HG02943 (cell line): ENCODE measurements around the gene APH1A.
"Not testable (repeated sequence)": the region's sequence is repeated elsewhere in the genome, so short reads cannot be mapped to it uniquely, and the experiment has no call there.

Experiments
- ATAC-seq: cut with Tn5 transposase; IDR thresholded peaks from one replicate; pipeline ENCODE4 v1.9.1; 2021; ENCODE audit warnings: mild to moderate bottlenecking, low read depth, moderate library complexity; ENCODE audit not compliant: unreplicated experiment

Gene APH1A

DNA sequence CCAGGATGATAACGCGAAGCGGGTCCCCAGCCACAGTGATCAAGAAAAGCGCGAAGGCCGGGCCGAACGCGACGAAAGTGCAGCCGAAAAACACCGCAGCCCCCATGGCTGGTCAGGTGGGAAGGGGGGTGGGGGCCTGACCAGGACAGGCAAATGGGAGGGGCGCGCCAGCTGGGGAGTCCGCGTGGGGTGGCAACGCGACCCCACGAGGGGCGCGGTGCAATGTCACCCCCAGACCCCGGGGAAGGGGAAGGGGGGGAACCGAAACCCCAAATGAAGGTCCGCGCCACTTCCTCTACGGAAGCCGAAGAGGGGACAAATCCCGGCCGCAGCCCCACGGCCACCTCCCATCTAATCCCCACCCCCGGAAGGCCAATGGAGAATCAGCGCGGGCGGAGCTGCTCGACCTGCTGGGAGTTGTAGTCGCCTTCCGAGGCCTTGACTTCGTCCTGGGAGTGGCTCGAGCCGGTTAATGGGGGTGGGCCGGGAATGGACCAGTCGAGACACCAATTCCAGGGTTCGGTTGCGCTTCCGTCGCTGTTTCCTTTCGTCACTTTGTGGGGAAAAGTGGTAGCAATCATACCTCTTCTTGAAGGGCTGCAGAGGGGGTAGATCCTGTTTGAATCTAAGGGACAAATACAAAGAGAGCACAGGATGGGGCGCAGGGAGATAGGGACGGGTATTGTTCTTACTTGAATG is at the start of gene APH1A:
APH1A (minus strand) TSS at position 312 of the 699 bp plus-strand sequence; CDS start at position 106, 206 bp downstream.
- peak; percentile 86 for ATAC-seq

DNA sequence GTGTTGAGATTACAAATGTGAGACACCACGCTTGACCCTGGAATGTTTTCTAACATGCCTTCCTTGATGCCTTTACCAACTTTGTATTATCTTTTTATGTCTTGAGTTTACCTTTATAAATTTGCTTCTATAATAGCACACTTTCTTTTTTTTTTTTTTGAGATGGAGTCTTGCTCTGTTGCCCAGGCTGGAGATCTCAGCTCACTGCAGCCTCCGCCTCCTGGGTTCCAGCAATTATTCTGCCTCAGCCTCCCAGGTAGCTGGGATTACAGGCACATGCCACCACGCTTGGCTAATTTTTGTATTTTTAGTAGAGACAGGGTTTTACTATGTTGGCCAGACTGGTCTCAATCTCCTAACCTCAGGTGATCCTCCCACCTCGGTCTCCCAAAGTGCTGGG is 45.9 kb upstream of the APH1A start:
- not testable (repeated sequence) for ATAC-seq

DNA sequence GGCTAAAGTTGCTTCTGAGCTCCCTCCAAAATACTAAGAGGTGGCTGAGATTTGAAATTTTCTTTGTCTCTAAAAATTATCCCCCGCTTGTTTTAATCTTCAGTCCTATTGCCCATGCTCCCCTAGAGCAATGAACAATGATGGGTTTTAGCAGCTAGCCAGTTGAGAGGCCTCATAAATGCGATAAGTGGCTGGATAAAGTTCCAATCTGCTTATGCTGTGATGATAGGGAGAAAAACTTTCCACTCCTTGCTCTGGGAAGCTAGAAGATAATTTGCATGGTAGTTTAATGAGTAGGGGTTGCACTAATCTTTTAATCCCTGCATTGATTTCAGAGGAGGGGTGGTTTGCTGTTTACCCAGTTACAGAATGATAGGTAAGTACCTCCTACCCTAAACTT is 42.9 kb upstream of the APH1A start:
- ATAC-seq = no peak

DNA sequence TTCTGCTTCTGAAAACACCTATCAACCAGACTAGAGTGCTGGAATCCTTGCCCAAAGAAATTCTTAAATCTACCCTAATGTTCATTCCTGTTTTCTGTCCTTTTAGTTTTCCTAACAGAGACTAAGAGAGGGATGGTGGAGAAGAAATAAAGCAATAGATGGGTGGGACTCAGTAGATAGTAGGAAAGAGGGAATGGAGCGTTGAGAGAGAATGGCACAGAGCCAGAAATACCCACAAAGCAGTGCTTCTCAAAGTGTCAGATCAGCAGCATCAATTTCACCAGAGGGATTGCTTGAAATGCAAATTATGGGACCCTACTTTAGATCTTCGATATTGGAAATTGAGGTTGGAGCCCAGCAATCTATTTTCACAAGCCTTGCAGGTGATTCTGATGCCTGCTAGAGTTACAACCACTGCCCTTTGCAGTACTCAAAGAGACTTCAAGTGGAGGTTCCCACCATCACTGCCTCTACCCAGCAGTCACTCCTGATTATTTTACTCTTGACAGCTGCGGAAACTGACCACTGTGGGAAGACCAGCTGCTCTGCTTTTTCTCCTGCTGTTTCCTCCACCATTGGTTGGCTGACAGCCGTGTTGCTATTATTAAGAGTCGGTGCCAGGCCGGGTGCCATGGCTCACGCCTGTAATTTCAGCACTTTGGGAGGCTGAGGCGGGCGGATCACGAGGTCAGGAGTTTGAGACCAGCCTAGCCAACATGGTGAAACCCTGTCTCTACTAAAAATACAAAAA is 41.1 kb upstream of the APH1A start:
- no peak for ATAC-seq

DNA sequence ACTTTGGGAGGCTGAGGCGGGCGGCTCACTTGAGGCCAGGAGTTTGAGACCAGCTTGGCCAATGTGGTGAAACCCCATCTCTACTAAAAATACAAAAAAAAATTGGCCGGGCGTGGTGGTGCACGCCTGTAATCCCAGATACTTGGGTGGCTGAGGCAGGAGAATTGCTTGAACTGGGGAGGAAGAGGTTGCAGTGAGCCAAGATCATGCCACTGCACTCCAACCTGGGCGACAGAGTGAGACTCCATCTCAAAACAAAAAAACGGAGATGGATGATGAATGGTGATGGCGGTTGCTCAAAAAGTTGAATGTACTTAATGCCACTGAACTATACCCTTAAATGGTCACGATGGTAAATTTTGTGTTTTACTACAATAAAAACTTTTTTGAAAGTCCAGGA is 39.8 kb upstream of the APH1A start:
- ATAC-seq = not testable (repeated sequence)

DNA sequence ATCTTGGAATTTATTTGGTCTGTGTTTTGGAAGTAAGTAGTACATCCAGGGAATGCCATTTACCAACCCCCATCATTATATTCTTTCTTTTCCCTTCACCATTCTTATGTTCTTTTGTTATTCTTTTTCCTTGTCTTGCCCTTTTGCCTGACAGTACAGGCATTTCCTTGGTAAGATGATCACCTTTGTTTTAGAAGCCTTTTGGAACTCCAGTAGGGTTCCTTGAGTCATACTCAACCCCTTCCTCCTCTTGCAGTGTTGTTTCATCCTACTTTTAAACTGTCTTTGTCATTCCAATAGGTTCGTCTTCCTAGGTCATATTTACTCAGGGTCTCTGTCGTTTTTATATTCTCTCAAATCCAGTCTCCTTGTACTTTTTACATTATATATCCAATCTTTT is 34.1 kb upstream of the APH1A start:
- ATAC-seq = no peak

DNA sequence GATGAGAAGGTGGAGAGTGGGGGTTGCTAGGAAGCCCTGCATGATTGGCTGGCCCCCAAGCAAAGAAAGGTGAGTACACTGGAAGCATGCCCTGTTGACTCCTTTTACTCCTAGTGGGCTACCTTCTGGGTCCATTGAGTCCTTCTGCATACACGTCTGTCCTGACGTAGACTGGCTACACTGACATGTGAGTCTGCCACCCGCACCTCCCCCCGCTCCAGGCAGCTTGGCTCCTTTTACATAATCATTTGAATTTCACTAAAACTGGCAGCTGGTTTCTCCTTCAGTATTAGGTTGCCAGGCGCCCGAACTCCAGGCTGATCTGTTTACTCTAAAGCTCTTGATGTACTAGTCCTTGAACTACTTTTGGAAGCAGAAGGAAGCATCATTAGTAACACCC is 33.5 kb upstream of the APH1A start:
- no peak for ATAC-seq

DNA sequence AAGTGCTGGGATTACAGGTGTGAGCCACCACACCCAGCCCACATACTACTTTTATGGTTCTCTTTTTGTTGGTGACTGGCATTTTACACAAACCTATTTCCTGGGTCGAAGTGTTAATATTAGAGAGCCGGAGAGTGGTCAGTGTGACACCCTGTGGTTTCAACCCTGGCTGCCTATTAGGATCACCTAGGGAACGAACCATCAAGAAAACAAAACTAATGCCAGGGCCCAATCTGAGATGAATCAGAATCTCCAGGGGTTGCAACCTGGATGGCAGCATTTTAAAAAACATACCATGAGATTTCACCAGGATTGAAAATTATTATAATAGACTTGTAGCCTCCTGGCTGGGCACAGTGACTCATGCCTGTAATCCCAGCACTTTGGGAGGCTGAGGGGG is 30.9 kb upstream of the APH1A start:
- ATAC-seq = no peak

DNA sequence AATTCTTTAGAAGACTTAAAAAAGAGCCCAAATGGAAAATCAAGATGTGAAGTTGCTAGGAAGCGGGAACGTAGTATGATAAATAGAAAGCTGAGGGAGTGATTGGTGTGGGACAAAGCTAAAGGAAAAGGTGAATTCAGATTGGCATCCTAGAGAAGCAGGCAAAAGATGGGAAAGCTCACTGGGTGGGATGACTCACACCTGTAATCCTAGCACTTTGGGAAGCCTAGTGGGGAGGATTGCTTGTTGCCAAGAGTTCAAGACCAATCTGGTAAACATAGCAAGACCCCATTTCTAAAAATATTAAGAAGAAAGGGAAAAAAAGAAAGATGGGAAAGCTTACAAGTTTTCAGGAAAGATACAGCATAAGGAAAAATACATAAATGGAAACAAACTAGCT is 26.7 kb upstream of the APH1A start:
- no peak for ATAC-seq

DNA sequence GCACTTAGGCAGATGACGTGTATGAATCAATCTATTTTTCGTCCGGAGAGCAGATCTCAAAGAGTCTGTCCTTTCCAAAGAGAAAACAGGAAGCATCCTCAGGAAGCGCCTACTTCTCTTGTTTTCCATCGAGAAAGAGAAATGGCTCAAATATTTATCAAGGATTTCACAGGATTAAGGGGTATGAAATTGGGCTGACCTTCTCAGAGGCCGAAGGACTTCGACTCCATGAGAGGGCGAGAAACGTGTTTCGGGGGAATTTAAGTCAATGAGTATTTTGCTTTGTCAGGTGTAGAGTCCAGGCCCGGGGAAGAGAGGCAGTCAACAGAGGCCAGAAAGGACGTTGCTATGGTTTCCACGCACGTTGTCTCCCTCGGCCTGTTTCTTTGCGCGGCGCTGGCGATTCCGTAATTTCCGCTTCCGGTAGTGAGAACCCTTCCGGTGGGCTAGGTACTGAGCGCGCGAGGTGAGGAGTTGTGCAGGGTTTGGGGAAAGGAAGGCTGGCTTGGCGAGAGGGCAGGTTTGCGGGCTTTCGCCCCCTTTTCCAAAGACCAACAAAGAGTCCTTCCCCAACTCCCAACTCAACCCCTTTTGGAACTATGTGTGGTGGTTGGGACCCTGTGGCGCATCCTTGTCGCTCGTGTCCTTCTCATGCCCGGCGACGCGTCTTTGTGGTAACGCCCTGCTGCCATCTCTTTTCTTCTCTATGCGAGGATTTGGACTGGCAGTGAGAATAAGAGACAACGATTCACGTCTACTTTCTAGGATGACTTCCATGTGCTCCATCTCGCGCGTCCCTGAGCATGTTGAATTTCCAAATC is 24.8 kb upstream of the APH1A start, which contains the start of gene MRPS21:
MRPS21 (plus strand) TSS at position 429 of the 821 bp plus-strand sequence. CDS start 506 bp downstream, outside the sequence.
- peak; percentile 81 for ATAC-seq

DNA sequence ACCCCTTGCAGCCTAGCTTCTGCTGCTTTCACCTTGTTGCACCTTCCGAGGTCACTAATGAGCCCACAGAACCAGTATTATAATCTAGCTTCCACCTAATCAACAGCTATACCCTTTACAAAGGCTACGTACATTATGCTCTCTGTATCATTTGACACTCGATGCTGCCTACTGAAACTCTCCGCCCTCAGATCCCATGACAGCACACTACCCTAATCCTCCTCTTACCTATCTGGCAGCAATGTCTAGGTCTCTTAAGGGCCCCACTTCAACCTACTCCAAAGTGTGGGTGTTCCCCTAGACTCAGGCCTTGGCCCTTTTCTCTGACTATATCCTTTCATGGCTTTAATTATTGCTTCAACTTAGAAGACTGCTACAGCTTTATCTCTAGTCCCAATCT is 20.0 kb upstream of the APH1A start:
- no peak for ATAC-seq

DNA sequence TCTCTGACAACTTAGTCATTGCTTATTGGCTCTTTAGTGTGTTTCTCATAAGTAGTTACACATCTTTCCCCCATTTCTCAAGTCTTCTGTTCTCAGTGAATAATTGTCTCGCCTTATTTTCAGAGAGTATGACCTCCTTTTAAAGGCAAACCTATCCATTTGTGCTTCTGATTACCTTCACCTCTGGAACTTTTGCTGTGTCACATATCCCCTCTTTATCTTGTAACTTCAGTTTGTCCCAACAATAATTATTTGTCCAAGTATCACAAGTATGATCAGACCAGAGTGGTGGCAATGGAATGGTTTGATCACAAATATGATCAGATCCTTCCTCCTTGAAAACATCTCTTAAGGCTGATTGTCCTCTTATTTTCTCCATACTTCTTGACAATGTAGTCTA is 19.6 kb upstream of the APH1A start:
- no peak for ATAC-seq

DNA sequence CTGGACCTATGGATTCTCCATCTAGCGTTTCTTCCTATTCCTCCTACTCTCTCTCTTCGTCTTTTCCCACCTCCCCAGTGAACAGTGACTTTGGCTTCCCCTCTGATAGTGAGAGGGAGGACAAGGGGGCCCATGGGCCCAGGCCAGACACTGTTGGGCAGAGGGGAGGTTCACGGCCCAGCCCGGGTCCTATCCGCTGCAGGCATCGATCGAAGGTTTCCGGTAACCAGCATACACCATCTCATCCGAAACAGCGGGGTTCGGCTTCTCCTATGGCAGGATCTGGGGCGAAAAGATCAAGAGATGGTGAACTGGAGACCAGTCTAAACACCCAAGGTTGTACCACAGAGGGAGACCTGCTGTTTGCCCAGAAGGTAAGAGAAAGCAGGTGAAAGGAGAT is 14.4 kb upstream of the APH1A start:
- no peak for ATAC-seq

DNA sequence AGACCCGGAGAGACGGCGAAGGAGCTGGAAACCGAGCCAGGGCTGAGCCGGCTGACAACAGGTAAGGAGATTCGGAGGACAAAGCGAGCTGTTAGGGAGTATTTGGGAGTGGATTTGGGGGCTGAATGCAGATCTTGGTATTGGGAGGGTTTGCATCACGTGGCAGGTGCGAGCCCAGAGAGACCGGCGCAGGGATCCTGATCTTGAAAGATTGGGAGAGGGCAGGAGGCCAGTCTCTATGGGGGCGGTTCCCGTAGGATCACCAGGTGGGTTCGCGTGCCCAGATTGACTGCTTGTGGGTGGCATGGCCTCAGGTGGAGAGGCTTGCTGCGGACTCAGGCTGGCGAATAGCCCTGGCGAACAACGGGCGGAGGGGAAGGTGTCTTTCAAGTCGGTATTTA is 13.7 kb upstream of the APH1A start:
- no peak for ATAC-seq

DNA sequence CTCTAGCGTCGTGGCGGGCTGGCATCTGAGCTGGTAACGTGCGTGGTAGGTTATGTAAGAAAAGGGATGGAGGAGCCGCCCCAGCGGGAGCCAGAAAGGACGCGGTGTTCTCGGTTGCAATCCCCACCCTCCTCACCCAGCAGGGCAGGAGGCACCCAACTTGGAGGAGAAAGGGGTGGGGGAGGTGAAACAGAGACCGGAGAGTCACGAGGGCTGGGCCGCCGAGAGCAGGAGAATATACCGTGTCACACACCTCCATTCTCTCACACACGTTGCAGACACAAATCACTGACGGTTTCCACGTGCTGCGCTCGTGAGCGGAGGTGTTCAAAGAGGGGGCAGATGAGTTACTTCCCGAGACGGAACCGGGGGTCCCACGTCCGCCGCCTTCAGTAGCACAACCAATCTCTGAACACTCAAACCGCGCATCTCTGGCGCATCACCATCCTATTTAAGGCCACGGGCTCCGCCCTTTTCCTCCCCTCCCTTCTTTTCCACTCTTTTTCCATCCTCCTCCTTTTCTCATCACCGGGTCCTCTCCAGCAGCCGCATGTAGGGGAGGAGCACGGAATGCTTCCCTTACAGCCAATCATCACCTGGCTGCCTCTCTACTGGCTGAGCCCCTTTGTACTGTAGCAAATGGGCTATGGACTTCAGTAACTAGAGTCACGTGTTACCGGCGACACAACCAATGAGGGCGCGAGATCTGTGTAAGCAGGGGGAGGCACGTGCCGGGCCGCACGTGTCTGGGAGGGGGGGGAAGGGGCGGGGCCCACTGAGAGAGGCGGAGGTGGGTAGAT is 13.1 kb upstream of the APH1A start, which contains the start of gene CIART:
CIART (plus strand) TSS at position 797 of the 800 bp plus-strand sequence. CDS start 714 bp downstream, outside the sequence.
- no peak for ATAC-seq

DNA sequence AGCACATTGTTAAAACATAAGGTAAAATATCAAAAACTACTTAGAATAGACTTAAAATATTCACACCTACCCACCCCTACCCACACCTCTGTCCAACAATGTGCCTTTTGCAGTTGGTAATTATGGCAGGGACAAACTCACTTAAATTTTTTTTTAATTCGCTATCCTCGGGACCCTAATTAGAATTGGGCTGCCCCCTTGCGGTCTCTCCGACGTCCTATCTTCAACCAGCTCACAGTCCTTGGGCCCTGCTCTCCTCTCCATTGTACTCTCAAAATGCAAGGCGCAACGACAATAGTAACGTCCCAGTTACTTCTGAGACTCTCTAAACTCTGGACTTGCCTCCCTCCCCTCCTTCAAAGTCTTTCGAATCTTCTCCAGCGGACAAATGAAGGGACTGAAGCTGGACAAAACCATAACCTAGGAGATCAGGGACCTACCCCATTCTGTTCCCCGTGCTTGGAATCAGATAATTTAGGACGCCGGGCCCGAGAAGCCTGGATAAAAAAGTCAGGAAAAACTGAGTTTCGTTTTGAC is 12.5 kb upstream of the APH1A start:
- no peak for ATAC-seq

DNA sequence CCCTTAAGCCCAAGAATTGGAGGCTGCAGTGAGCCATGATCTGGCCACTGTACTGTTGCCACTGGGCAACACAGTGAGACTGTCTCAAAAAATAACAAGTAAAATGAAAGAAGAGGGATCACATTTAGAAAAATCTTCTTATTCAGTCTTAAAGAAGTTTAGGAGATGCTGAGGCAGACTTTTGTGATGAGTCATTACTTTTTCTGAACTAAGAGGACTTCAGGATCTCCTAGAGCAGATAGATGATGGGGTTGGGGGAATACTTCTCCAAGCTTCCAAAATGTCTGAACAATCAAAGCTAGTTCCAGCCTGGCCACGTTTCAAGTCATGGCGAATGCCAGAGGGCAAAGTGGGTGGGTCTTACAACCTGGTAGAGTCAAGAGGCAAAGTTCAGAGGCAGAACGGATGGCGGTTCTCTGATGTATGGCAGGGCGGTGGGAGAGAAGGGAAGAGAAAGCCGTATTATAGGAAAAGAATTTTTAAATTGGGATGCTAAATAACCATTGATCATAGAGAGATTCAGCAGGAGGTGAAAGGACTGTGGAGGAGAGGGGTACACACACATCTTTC is 11.4 kb upstream of the APH1A start:
- ATAC-seq = no peak

DNA sequence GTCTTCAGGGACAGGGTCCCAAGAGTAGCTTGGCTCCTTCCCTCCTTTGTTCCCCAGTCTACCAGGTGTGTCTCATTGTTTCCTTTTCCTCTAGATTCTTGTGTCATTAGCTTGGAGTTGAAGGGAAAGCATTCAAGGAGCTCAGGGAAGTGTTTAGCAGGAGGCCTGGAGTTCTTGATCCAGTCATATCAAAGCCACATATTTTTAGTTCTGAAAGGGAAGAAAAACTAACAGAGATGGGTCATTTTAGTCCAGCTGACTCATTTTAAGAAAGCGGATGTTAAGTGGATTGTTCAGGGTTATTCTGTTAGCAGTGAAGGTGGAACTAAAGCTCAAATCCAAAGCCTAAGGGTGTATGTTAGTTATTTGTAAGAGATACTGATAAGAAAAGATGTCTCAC is 4.5 kb upstream of the APH1A start:
- no peak for ATAC-seq

DNA sequence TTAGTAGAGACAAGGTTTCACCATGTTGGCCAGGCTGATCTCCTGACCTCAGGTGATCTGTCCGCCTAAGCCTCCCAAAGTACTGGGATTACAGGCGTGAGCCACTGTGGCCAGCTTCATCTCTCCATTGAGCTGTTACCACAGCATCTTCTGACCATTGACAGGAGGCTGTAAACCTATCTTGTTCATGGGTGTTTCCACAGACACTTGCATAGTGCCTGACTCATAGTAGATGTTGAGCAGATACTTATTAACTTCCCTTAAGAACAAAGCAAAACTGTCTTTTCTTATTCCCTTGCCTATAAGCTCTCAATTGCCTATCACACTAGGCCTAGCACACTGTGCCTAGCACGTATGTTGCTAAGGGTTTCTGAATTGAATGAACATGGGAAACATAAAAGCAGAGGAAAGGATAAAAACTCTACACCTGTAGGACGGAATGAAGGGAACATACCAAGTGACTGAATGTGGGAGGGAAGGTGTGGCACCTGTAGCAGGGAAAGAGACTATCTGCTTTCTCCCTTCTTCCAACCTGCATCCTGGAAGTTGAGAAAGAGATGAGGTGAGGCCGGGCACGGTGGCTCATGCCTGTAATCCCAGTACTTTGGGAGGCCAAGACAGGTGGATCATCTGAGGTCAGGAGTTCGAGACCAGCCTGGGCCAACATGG is 2.6 kb upstream of the APH1A start:
- ATAC-seq = no peak
